DMS153 (cell line): ENCODE results near the gene ZBTB43.
"Not testable (repeated sequence)": the region's sequence is repeated elsewhere in the genome, so short reads cannot be mapped to it uniquely, and the experiment has no call there.

Experiments used
- DNase-seq: peaks from one replicate; lab custom pipeline; 2025; lab: John Stamatoyannopoulos, UW

ZBTB43 gene

DNA sequence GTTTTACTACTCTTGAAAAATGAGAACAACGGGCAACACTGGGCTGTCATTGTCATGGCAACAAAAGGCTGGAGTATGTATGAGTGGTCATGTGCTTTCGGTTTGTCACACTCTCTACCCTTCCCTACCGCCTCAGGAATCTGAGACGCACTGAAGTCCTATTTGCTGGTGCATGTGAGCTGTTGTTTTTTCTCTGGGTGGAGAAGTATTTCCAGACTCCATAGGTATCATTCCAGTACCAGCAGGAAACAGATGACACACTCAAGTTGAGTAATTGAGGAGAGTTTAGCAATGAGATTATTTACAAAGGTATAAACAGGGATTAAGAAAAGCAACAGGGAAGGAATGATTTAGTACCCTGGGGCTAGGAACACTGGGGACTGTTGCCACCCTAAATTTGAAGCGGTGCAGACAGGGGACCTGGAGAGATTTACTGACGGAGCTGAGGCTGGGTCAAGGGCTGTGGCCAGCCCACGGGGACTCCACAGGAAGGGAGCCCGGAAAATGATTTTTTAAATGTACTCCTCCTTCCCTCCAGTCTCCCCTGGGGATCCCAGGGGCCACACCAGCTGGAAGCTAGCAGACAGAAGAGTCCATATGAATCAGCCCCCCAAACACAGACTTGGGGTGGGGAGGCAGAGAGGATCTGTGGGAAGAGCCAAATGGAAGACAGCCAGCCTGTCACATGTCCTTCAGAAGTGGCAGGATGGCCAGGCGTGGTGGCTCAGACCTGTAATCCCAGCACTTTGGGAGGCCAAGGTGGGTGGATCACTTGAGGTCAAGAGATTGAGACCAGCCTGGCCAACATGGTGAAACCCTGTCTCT lies 13.2 kb upstream of the ZBTB43 start:
- no peak for DNase-seq

DNA sequence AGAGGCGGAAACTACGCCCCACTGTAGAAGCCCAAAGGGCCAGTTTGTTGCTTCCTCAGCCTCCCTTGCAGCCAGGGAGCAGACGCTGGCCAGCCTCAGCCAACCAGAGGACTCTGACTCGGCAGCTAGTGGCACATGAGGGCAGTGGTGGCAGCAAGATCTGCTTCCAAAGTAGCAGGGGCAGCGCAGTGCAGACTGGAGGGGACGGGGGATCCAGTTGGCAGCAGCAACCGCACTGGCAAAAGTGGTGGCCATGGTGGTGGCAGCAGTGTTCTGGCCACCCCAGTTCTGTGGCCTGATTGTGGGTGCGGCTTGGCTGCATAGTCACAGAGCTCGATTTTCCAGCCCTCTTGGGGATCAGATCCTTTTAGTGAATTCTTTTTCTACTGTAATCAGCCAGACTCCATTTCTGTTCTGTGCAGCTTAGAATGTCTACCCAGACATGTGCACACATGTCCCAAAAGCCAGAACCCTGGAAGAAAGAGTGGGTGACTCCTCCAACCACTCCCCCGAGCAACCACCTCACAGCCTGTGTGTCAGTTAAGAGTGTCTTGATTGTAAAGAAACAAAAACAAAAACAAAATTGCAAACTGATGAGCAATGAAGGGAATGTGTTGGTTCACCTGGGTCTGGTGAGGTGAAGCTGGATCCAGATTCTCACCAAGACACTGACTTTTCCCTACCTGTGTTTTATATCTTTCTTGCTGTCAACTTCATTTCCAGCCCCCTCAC lies 11.0 kb upstream of the ZBTB43 start:
- no peak for DNase-seq

DNA sequence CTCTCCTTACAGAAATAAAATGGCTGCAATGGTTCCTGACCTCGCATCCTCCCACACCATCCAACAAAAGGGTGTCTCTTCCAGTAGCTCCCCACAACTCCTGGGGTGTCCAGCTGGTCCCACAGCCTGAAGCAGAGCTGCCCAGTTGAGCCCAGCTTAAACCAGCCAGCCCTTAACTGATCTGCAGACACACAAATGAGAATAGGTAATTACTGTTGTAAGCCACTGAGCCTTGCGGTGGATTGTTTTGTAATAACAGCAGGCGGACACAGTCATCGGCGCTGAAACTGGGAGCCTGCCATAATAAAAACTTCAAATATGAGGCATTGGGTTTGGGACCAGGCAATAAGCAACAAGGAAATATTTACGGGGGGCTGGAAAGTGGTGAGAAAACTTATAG lies 10.4 kb upstream of the ZBTB43 start:
- DNase-seq = no peak

DNA sequence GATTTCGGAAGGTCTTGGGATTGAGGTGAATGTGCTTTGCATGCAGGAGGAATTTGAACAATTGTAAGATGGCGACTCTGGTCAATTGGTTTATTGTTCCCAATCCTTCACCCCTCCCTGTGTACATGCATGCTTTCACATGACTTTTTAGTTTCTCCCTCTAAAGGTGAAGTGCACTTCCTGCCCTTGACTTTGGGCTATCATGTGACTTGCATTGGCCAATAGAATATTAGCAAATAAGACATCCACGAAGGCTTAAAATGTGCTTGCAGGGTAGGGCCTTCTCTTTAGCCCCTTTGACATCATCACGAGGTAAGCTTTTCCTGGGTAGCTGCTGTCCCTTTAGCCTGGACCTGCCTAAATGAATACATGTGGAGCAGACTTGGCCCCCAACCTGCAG lies 8.1 kb upstream of the ZBTB43 start:
- DNase-seq = no peak

DNA sequence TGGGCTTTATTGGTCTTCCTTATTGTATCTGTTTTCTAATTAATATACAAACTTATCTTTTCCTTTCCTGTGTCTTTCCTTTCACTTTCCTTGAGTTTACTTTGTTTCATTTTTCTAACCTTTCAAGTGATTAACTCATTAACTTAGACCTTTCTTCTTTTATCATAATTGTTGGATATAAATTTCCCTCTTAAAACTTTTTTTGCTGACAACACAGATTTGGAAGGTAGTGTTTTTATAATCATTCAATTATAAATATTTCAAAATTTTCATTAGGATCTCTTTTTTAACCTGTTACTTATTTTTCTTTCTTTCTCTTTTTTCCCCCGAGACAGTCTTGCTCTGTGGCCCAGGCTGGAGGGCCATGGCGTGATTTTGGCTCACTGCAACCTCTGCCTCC lies 6.9 kb upstream of the ZBTB43 start:
- no peak for DNase-seq

DNA sequence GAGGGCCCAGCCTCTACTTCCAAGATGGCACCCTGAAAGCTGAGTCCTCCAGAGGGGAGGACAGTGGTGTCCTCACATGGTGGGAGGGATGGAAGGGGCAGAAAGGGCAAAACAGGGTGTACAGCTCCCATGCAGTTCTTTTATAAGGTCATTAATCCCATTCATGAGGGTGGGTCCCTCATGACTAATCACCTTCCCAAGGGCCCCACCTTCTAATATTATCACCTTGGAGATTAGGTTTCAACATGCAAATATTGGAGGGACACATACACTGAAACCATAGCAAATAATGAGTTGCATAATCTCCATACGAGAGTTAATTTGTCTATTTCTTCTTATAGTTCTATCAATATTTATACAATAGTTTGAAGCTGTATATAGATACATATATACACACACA lies 5.8 kb upstream of the ZBTB43 start:
- no peak for DNase-seq

DNA sequence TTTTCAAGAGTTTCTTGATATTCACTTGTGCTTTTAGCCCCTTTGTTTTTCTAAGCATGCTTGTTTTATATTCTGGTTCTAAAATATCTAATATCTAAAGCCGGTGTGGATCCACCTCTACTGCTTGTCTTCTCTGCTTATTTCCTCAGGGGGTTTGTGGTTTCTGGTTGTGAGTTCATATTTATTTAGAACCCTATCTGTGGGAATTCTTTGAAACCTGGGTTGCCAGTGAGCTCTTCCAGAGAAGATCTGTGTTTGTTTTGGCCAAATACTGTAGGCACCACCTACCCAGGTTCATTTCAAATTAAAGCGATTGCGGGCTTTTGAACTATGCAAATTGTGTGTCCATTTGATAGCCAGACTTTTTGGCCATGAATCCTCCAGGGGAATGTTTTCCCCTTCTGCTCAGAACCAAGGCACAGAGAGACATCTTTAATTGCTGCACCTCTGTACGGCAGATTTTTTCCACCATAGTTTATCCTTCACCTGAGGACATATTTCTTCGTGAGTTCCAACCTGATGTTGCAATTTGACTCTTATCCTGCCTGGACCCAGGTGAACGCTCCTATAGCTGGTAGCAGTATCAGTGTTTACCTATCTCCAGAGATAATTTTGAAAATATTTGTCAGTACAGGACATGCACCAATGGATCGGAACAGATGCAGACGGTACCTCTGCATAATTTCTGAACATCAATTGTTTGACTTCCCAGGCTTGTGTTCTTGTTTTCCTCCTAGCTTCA lies 2.4 kb upstream of the ZBTB43 start:
- no peak for DNase-seq

DNA sequence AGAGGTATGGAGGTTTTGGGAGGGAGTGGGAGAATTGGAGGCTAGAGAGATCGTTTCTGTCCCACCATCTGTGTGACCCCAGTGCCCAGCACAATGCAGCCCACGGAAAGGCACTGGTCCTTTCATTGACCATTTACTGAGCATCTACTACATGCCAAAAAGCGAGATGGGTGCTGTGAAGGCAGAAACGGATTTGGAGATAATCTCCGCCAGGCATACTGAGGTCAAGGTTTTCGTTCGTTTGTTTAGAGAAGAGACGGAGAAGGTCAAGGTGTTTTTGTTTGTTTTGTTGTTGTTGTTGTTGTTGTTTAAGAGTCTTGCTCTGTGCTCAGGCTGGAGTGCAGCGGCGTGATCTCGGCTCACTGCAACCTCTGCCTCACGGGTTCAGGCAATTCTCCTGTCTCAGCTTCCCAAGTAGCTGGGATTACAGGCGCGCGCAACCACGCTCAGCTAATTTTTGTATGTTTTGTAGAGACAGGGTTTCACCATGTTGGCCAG lies 593 bp upstream of the ZBTB43 start:
- no peak for DNase-seq

DNA sequence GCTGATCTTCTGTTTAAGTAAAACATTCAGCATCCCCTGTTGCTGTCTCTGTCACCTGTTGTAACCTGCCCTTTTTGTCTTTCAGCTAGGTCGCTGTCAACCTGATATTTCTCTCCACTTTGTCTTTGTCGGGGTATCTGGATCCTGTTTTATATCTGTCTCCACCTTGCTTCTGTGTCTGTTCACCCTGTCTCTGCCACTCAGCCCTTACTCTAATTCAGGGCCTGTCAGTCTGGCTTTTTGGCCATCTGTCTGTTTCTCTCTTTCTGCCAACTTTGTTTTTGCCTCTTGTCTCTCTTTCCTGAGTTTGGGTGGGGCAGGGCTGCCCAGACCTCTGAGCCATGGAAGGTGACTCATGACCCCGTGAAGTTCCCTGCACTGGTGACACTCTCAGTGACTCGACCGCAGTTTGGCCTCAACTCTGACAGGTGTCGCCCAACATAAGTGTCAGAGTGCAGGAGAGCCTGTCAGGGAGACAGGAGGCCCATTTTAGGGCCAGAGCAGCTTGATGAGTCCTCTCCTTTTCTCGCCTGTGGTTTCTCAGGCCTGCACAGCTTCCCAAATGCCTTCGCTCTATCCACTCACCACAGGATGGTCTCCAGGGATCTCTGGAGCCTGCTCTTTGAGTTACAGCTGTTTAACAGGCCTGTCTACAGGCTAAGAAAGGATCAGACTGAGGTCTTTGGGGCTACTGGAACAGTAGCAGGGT lies 868 bp downstream of the ZBTB43 start:
- no peak for DNase-seq

DNA sequence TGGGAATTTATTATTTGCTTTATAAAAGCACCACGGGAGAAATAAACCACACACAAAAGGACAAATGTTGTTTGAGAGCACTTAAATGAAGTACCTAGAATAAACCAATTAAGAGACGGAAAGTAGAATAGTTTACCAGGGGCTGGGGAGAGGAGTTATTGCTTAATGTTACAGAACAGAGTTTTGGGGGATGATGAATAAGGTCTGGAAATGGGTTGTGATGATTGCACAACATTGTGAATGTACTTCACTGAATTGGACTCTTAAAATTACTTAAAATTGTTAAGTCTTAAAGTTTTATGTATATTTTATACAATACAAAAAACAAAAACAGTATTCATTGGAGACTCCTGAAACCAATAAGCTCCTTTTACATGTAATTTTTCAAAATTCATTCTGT lies 1.5 kb downstream of the ZBTB43 start:
- no peak for DNase-seq

DNA sequence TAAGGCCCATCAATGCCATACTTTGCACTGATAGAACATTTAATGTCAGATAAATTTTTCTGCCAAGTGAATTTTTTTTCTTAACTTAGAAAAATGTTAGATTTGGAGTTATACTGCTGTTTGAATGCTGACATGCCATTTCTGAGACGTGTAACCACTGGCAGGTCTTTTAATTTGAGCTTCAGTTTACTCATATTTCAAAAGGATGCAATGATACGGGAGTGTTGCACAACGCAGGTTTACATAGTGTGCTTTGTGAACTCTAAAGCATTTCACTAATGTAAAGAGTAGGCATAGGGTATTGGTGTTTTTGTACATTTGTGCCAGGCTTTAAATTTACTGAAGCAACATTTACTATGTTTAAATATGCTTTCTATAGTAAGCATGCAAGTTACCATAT lies 4.2 kb downstream of the ZBTB43 start:
- no peak for DNase-seq

DNA sequence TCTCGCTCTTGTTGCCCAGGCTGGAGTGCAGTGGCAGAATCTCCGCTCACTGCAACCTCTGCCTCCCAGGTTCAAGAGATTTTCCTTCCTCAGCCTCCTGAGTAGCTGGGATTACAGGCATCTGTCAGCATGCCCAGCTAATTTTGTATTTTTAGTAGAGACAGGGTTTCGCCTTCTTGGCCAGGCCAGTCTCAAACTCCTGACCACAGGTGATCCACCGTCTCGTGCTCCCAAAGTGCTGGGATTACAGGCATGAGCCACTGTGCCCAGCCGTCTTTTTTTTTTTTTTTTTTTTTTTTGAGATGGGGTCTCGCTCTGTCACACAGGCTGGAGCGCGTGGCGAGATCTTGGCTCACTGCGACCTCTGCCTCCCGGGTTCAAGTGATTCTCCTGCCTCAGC lies 5.4 kb downstream of the ZBTB43 start:
- not testable (repeated sequence) for DNase-seq

DNA sequence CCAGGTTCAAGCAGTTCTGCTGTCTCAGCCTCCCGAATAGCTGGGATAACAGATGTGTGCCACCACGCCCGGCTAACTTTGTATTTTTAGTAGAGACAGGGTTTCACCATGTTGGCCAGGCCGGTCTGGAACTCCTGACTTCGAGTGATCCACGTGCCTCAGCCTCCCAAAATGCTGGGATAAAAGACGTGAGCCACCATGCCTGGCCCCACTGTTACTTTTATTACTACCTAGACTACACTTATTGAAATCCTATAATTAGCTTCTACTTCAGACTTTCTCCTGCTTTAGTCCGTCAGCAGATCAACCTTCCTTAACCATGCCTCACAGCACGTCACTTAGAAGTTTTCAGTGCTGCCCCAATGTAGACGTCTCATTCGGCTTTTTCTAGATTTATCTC lies 8.2 kb downstream of the ZBTB43 start:
- no peak for DNase-seq

DNA sequence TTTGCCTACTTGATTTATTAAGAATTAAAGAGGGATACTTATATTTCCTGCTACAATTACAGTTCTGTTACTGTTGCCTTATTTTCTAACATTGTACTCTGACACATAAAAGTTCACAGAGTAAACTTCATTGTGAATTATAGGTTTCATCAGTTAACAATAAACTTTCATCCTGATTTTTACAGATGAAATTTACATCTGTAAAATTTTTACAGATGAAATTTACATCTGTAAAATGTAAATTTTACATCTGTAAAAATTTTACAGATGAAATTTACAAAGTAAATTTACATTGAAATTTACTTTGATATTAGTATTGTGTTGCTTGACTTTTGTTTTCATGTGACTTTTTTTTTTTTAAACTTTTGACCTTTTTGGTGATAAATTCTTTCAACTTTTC lies 9.3 kb downstream of the ZBTB43 start:
- DNase-seq = no peak

DNA sequence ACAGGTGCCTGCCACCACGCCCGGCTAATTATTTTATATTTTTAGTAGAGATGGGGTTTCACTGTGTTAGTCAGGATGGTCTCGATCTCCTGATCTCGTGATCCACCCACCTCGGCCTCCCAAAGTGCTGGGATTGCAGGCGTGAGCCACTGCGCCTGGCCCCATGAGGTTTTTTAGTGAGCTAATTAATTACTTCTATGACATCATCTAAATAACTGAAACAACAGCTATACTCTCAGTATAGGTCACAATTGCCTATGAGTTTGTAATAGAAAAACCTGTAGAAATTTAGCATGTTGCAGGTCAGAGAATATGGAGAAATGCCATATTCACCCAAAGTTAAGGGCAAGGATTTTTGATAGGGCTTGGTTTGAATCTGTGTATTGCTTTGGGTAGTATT lies 12.8 kb downstream of the ZBTB43 start:
- not testable (repeated sequence) for DNase-seq

DNA sequence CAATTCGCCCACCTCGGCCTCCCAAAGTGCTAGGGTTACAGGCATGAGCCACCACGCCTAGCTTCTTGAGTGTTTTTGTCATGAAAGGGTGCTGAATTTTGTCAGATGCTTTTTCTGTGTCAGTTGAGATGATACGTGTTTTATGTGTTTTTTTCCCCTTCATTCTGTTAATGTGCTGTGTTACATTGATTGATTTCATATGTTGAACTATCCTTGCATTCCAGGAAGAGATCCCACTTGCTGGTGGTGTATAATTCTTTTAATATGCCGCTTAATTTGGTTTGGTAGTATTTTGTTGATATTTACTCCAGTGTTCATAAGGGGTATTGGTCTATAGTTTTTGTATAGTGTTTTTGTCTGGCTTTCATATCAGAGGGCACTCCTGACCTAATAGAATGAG lies 13.6 kb downstream of the ZBTB43 start:
- no peak for DNase-seq

DNA sequence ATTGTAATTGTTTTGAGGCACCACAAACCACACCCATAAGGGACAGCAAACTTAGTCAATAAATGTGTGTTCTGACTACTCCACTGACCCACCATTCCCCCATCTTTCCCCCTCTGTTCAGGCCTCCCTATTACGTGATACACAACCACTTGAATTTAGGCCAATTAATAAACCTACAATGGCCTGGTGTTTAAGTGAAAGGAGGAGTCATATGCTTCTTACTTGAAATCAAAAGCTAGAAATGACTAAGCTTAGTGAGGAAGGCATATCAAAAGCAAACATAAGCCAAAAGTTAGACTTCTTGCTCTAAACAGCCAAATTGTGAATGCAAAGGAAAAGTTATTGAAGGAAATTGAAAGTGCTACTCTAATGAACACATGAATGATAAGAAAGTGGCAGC lies 14.6 kb downstream of the ZBTB43 start:
- DNase-seq = no peak

DNA sequence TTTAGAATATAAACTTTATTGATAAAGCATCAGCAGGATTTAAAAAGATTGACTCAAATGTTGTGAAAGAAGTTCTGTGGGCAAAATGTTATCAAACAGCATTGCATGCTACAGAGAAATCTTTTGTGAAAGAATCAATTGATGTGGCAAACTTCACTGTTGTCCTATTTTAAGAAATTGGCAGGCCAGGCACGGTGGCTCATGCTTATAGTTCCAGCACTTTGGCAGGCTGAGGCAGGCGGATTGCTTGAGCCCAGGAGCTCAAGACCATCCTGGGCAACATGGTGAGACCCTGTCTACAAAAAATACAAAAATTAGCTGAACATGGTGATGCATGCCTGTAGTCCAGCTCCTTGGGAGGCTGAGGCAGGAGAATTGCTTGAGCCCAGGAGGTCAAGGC lies 17.4 kb downstream of the ZBTB43 start:
- no peak for DNase-seq

DNA sequence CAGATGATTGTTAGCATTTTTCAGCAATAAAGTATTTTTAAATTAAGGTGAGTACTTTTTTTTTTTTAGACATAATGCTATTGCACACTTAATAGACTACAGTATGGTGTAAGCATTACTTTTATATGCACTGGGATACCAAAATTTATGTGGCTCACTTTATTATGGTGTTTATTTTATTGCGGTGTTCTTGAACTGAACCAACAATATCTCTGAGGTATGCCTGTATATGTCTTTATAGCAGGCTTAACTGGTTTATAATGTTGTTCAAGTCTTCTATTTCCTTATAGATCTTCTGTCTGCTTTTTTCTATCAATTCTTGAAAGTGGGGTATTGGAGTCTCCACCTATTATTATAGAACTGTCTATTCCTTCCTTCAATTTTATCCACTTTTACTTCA lies 18.0 kb downstream of the ZBTB43 start:
- no peak for DNase-seq

DNA sequence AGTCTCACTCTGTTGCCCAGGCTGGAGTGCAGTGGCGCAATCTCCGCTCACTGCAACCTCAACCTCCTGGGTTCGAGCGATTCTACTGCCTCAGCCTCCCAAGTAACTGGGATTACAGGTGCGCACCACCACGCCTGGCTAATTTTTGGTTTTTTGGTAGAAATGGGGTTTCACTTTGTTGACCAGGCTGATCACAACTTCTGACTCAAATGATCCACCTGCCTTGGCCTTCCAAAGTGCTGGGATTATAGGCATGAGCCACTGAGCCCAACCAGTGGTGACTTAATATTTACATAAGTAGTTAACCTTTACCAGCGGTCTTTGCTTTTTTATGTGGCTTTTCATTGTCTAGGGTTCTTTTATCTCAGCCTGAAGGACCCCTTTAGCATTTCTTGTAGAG lies 19.2 kb downstream of the ZBTB43 start:
- not testable (repeated sequence) for DNase-seq

DNA sequence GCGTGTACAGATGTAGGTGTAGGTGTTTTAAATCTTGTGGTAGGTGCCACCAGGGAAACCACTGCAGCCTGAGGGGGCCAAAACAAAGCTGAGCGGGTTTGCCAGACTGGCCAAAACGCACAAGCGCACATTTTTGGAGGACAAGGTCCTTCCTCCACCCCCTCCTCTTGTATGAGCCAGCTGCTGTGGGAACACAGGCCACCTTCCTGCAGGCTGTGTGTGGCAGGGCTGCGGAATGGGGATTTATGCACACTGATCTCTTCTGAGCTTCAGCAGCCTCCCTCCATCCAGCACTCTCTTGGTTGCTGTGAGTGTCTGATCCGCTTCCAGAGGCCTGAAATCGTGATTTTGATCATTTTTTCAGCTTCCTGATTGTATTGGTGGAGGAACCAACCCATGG lies 22.4 kb downstream of the ZBTB43 start:
- no peak for DNase-seq

DNA sequence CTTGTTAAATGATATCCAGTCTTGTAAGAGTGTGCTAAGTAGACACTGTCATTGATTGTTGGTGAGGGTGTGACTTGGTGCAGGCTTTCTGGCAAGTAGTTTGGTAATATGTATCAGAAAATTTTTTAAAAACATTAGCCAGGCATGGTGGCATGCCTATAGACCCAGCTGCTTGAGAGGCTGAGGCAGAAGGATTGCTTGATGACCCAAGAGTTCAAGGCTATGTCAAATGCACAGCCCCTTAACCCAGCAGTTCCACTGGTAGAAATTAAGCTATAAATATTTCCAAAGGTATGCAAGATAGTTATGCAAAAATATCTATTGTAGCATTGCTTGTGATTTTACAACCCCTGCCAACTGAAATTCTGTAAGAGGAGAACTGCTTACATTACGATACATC lies 24.2 kb downstream of the ZBTB43 start:
- DNase-seq = no peak
